Urothelium cell line (cell line): ENCODE measurements around the gene NCAPG2.
A peak's percentile ranks its signal among the peaks of the same experiment; 100 is the strongest.
"Not testable (repeated sequence)": the region's sequence is repeated elsewhere in the genome, so short reads cannot be mapped to it uniquely, and the experiment has no call there.

Experiments
- DNase-seq: peaks from one replicate; pipeline ENCODE4 v3.0.0; 2011; ENCODE audit warnings: low spot score, mixed read lengths
- FAIRE-seq: peaks from 2 replicates; lab custom pipeline; 2011; peaks lifted over from hg19 to GRCh38; lab: Jason Lieb, UNC

The NCAPG2 gene

GRCh38 chr7:158680754-158681153 is 23.9 kb downstream of the NCAPG2 start:
- DNase-seq (no peak), FAIRE-seq (no peak)

GRCh38 chr7:158676906-158677305 is 27.7 kb downstream of the NCAPG2 start:
- DNase-seq (no peak), FAIRE-seq (no peak)

- FAIRE-seq (no peak), DNase-seq (no peak)
These were observed 28.3 kb downstream of the NCAPG2 start for GRCh38 chr7:158676171-158676840.

- DNase-seq = no peak
- no peak for FAIRE-seq
These were observed 31.6 kb downstream of the NCAPG2 start for GRCh38 chr7:158672975-158673374.

GRCh38 chr7:158668086-158668485 is 36.5 kb downstream of the NCAPG2 start:
- not testable (repeated sequence) for DNase-seq, FAIRE-seq

DNA sequence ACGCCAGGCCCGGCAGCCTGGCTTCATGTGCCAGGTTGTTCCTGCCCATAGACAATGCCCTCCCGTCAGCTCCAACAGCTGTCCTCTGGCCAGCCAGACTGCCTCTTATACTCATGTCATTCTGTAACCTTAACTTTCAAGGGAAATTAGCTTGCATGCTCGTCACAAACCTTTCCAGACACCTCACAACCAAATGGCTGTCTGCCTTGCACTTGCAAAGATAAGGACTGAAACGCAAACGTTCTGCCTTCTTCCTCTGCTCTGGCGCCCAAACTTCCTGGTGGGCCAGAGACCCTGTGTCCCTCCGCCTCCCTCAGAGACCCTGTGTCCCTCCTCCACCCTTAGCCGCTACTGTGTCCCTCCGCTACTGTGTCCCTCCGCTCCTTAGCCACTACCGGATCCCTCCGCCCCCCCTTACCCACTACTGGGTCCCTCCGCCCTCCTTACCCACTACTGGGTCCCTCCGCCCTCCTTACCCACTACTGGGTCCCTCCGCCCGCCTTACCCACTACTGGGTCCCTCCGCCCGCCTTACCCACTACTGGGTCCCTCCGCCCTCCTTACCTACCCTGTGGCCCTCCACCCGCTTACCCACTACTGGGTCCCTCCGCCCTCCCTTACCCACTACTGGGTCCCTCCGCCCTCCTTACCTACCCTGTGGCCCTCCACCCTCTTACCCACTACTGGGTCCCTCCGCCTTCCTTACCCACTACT is 37.5 kb downstream of the NCAPG2 start:
- FAIRE-seq, DNase-seq: not testable (repeated sequence)

- FAIRE-seq = no peak
- no peak for DNase-seq
These were observed 38.2 kb downstream of the NCAPG2 start for GRCh38 chr7:158666401-158666800.

DNA sequence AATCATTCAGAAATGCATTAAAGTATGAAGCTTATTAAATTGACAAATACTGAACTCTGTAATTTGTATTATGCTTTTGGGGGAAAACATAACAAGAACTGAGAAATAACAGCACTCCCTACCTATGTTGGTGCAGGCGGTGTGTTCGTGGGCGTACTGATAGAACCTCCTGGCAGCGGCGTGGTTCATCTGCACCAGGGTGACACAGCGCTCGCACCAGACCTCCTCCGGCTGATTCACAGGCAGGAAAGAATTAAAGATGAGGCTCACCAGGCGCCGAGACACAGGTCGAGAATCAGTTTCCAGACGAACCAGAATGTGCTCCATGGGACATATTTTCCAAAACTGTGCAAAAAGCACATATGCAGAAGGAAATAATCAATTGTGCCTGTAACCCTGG is 40.2 kb downstream of the NCAPG2 start:
- FAIRE-seq = no peak
- no peak for DNase-seq

DNA sequence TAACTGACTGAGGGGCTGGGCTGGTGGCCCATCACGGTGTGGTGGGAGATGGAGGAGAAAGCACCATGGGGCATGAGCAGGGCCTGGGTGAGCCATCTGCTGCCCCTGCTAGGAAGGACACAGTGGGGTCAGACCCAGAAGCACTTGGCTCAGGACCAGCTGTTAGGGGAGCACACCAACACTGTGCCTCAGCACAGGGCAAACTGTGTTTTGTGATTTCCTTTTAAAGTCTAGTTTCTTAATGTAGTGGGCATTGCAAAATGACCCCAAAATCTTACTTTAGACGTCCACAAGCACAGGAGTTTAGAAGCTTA is 41.2 kb downstream of the NCAPG2 start:
- FAIRE-seq (no peak), DNase-seq (no peak)

- FAIRE-seq (no peak), DNase-seq (no peak)
These were observed 41.8 kb downstream of the NCAPG2 start for GRCh38 chr7:158662610-158663427.

GRCh38 chr7:158658475-158658874 is 46.1 kb downstream of the NCAPG2 start:
- FAIRE-seq = no peak
- DNase-seq = no peak

DNA sequence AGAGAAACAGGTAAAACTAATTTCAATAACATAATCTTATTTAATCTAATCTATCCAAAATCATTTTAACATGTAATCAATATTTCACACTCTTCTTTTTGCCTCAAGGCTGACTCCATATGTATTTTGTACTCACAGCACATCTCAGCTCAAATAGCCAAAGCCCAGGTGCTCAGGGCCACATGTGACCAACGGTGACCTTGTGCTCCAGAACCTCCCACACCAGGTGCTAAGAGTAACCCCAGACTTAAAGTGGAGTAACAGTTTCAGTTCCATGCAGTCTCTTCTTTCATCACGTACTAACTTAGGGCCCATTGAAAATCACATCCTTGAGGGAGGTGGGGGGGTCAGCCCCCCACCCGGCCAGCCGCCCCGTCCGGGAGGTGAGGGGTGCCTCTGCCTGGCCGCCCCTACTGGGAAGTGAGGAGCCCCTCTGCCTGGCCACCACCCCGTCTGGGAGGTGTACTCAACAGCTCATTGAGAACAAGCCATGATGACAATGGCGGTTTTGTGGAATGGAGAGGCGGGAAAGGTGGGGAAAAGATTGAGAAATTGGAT is 47.3 kb downstream of the NCAPG2 start:
- no peak for FAIRE-seq
- no peak for DNase-seq

DNA sequence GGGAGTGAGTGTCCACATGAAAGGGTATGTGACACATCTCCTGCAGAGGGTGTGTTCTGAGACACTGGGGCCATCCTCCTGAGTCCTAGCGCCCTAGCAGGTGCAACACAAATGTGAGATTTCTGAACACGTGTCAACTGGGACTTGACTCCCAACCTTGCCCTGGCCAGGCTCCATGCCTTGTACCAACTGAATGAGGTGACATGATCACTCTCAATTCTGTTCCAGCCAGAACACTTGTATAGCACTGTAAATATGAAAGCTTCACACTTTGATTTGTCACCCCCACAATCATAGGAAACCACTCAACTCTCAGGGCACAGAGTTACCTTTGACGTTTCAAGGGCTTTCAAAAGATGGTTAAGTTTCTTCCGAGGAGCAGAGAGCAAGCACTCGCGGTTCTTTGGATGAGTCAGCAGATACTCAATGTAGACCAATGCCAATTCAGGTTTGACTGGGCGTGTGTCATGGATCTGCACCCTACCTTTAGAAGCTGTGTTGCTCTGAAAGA is 48.6 kb downstream of the NCAPG2 start:
- DNase-seq (no peak), FAIRE-seq (no peak)

GRCh38 chr7:158655507-158655906 is 49.1 kb downstream of the NCAPG2 start:
- FAIRE-seq = no peak
- no peak for DNase-seq

DNA sequence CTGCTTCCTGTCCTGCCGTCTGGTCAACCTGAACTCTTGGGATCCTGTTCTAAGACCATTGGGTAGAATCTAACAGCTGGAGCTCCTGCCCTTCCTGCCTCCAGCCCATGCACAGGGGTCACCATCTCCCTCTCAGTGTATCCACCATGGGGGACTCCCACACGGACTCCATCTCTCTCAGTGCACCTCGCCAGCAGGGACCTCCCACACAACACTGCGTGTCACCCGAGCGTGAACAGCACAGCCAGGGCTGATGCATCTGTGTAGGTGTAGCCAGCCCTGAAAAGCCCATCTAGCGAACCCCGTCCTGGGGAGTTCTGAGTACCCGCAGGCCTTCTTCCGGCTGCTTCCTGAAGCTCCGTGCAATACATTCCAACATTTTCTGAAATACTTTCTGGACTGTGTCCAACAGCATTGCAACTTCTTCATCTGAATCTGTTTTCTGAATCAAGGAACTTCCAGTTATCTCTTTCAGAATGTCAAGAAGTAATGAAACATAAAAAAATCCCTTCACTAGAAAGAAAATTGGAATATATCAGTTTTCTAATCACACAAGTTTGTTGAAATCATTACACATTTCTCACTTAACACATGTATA is 52.5 kb downstream of the NCAPG2 start:
- no peak for FAIRE-seq
- DNase-seq = no peak

DNA sequence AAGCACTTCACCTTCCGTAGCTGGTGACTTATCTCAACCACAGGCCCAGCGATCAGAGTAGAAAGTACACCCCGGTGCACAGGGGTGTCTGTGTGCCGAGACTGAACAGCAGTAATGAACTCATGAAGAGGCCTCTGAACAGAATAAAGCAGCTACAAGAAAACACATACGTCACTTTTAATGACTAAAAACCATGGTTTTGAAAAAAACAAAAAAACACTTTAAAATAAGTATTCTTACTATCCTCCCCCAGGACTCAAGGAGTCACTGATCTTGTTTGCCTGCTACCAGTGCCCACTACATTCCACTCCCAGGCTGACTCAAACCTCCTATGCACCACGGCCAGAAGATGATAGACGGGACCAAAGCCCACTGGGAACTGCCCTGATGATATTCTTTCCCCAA is 53.8 kb downstream of the NCAPG2 start:
- FAIRE-seq (no peak), DNase-seq (no peak)

GRCh38 chr7:158649279-158649678 is 55.3 kb downstream of the NCAPG2 start:
- DNase-seq = peak; percentile 31
- FAIRE-seq = no peak

DNA sequence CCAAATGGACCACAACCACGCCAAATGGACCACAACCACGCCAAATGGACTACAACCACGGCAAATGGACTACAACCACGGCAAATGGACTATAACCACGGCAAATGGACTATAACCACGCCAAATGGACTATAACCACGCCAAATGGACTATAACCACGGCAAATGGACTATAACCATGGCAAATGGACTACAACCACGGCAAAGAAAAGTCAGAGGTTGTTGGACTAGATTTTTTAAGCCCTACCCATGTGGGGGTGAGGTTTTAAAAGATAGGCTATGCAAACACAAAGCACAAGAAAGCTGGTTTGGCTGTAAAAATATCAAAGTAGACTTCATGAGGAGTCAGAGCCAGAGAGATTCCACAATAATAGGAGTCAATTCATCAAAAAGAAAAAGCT is 55.8 kb downstream of the NCAPG2 start:
- FAIRE-seq (no peak), DNase-seq (no peak)

DNA sequence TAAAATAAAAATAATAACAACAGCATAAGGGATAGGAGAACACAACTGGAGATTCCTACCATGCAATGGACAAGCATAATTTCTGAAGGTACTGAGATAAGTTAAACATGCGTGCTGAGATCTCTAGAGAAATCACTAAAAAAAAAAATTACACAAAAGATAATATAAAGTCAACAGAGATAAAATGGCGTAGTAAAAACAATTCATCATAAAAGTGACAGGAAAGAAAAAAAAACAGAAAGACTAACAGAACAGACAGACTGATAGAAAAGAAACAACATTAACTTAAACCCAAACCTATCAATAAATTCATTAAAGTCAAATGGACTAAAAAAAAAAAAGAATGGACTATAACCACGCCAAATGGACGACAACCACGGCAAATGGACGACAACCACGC is 56.4 kb downstream of the NCAPG2 start:
- no peak for DNase-seq
- no peak for FAIRE-seq

GRCh38 chr7:158647475-158647792 is 57.2 kb downstream of the NCAPG2 start:
- no peak for DNase-seq
- FAIRE-seq = no peak
